Adrenal gland (tissue), 5 donors: Measurements from ENCODE around the gene TPRN.

Experiments
- POLR2A ChIP-seq, 2 donors: fragments of 450-650 bp; IDR thresholded peaks; one replicate each; pipeline ENCODE4 v1.6.1; 2017; ENCODE audit warnings: antibody characterized with exemption in 2 of 2, mild to moderate bottlenecking in 2 of 2, moderate library complexity in 1 of 2
- TF ChIP-seq, protein P1 (sequence below), 6 experiments: fragments of 450-650 bp in 4 of 6; fragments of 200-600 bp in 2 of 6; sonication (generic) in 1 of 6; IDR thresholded peaks; 1 replicate in 5 of 6; 2 replicates in 1 of 6; pipeline versions ENCODE4 v1.5.1 to v1.8.0; 2016 to 2021; ENCODE audit warnings: antibody characterized with exemption in 6 of 6, mild to moderate bottlenecking in 2 of 6, moderate library complexity in 1 of 6
- donor health status: DM: no; HTN: no; CAD: no.

DNA sequence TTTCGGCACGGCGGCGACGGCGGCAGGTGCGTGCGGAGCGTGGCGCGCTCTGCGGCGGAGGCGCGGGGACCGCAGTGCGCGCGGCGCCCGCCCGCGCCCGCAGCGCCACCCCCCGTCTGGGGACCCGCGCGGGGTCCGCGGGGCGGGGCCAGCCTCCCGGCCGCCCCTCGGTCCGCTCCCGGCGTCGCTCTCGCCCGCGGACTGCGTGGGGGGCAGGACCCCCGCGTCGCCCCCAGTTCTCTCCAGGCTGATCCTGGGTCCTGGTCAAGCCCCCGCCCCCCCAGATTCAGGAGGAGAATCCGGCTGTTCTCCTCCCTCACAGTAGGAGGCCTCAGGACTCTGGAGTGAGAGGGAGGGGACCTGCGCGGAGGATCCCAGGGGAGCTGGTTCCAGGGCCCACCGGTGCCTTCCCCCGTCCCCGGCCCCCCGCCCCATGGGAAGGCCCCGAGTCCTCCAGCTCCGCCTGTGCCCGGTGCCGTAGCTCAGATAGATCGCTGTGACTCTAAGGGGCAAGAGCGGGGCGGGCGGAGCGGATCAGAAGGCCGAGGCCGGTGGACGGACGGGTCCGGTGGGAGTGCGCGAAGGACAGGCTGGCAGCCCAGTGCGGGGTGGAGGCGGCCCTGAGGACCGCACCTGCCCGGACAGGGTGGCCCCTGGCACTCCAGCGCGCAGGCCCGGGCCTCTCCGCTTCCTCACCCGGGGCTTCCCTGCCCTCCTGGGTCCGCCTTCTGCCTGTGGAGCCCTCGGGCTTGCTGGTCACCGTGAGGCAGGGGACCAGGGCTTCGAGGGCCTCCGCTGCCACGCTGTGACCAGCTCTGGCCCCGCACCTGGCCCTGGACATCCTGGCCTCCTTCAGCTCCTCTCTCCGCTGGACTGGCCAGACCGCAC lies 21.9 kb upstream of the TPRN start, which contains the start of gene RNF208:
- TF ChIP-seq POLR2A (IDR thresholded peaks at IDR 0.05) = no peak
- TF ChIP-seq, protein P1, sequence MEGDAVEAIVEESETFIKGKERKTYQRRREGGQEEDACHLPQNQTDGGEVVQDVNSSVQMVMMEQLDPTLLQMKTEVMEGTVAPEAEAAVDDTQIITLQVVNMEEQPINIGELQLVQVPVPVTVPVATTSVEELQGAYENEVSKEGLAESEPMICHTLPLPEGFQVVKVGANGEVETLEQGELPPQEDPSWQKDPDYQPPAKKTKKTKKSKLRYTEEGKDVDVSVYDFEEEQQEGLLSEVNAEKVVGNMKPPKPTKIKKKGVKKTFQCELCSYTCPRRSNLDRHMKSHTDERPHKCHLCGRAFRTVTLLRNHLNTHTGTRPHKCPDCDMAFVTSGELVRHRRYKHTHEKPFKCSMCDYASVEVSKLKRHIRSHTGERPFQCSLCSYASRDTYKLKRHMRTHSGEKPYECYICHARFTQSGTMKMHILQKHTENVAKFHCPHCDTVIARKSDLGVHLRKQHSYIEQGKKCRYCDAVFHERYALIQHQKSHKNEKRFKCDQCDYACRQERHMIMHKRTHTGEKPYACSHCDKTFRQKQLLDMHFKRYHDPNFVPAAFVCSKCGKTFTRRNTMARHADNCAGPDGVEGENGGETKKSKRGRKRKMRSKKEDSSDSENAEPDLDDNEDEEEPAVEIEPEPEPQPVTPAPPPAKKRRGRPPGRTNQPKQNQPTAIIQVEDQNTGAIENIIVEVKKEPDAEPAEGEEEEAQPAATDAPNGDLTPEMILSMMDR (IDR thresholded peaks at IDR 0.05) = no peak
